HG02678 (cell line): ENCODE data around the gene ZNF678.
"Not testable (repeated sequence)": the region's sequence is repeated elsewhere in the genome, so short reads cannot be mapped to it uniquely, and the experiment has no call there.

Experiments used
- ATAC-seq: cut with Tn5 transposase; IDR thresholded peaks from one replicate; pipeline ENCODE4 v1.9.1; 2021; ENCODE audit warnings: mild to moderate bottlenecking, moderate library complexity; ENCODE audit not compliant: unreplicated experiment

Gene ZNF678

DNA sequence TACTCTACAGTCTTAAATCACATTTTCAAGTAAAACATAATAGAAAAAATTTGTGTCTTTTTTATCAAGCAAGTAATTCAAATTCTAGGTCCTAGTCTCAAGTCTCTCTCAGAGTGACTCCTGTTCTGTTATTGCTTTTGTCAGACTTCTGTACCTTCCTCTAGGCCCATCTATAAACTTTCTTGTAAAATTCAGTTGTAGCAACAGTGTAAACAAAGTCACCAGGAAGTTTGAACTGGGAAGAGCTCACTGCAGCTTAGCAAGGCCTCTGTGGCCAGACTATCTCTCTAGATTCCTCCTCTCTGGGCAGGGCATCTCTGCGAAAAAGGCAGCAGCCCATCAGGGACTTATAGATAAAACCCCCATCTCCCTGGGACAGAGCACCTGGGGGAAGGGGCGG, 13.5 kb upstream of the ZNF678 start:
- ATAC-seq: no peak

DNA sequence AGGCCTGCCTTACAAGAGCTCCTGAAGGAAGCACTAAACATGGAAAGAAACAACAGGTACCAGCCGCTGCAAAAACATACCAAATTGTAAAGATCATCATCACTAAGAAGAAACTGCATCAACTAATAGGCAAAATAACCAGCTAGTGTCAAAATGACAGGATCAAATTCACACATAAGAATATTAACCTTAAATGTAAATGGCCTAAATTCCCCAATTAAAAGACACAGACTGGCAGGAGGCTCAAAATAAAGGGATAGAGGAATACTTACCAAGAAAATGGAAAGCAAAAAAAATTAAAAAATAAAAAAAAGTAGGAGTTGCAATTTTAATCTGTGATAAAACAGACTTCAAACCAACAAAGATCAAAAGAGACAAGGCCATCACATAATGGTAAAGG, 11.5 kb upstream of the ZNF678 start:
- ATAC-seq: not testable (repeated sequence)

DNA sequence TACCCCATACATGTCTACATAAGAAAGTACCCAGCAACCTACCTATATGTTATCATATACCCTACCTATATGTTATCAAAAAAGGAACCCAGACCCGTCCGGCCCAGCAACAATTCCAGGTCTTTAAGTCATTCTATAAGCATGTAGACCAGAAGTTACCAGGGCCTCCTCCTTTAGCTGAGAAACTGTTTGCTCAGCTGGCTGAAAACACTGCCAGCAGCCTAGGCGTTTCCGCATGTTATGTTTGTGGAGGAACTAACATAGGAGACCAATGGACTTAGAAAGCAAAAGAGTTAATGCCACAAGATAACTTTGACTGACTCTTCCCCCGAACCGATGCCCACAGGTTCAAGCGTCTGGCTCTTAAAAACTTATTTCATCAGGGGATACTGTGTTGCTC, 7.1 kb upstream of the ZNF678 start:
- no peak for ATAC-seq

DNA sequence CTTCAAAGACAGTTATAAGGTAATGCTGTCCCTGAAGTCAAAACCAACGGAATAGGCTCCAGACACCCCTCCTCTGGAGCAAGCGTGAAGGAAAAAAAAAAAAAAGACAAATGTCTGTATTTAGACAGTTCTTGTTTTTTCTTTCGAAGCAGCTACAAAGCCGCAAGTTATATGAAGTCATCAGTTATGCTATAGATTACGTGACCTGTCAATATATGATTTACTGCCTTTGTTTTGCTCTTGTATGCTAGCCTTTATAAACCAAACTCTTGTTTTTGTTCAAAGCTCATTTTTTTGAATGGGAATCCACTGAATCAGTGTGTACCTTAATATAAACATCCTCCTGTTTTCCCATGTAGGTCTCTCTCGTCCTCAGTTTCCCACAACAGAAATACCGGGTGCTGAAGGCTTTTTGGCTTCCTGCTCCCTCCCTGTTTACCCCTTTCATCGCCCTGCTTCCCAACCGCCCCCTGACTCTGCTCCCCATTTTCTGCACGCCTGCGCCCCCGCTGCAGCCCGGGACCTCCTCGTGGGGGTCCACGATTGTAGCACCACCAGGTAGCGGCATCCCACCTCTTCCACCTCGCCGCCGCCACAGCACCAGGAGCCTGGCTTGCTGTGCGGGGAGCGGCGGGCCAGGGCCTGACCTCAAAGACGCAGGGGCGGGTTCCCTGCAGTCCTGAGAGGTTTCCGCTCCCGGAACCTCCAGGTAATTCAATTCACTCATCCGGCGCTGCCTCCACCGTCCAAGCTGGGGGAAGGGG, 5.2 kb upstream of the ZNF678 start:
- ATAC-seq: no peak

- ATAC-seq: no peak
These were observed 4.6 kb upstream of the ZNF678 start for GRCh38 chr1:227558732-227559262.

DNA sequence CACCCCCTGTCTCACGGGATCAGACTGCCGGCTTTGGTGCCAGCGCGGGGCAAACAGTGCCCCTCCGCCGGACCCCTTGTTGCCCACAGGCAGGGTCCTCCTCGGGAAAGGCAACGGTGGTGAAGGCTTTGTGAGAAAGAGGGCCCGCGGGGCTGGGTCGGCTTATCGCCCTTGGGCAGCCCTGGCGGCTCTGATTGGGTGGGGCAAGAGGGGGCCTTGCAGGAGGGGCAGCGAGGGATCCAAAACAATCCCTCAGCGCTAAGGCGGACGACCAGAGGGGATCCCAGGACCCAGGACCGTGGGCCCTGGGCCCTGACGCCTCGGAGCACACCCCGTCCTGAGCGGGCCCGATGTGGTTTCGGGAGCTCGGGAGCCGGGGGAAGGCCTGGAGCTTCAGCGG, 3.9 kb upstream of the ZNF678 start:
- ATAC-seq: no peak

- no peak for ATAC-seq
These were observed 3.4 kb upstream of the ZNF678 start for GRCh38 chr1:227559926-227560325.

DNA sequence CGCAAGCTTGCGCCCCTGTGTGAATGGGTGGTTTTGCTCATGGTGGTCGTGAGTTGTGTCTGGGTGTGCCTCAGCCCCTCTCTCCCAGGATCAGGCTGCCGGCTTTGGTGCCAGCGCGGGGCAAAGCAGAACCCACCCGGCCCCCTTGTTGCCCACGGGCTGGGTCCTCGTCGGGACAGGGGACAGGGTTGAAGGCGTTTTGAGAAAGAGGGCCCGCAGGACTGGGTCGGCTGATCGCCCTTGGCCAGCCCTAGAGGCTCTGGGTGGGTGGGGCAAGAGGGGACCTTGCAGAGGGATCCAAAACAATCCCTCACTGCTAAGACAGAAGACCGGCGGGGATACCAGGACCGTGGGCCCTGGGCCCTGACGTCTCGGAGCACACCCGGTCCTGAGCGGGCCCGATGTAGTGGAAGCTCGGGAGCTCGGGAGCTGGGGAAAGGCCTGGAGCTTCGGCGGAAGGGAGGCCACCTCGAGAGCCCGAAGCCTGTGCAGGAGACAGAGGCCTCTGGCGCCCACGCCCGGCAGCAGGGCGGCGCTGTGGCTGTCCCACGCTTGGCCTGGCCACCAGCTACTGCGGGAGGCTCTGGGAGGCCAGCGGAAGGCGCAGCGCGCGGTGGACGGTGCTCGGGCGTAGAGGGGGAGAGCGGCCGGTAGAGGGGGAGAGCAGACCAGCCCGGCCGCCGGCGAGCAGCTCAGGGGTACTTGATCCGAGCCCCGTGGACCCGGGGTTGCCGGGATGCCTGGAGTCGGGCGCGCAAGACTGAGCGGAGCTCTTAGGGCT, 2.8 kb upstream of the ZNF678 start:
- ATAC-seq: no peak

GRCh38 chr1:227561241-227561907, 2.0 kb upstream of the ZNF678 start:
- no peak for ATAC-seq

DNA sequence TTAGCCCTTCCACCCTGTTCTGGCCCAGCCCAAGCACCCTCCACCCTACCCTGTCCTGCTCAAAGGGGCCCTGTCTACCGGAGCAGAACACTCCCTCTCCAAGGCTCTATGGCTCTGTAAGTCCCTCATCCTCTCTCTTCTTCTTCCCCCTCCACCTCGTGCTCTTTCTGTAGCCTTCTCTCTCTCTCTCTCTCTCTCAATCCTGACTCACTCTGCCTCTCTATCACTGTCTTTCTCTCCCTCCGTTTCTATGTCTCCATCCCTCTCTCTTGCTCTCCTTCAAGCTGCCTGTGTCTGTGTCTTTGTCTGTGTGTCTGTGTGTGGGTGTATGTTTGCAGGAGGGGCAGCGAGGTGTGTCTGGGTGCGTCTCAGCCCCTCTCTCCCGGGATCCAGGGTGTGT, 1.3 kb upstream of the ZNF678 start:
- no peak for ATAC-seq

DNA sequence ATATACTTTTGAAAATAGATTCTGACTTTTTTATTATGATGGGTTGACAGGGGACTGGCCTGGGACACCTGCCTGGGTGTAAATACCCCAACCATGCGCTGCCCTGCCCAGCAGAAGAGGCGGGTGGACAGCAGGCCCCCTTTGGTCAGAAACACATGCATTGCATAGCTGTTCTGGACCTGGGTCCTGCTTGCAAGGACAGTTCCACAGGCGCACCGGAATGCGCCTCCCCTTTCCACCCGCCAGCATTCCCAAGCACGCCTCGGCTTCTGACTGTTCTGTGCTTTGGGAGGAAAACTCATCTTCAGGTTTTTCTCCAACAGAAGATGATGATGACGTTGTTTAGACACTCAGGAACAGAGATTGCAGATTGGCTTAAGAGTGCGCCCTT, 428 bp upstream of the ZNF678 start:
- ATAC-seq: no peak

DNA sequence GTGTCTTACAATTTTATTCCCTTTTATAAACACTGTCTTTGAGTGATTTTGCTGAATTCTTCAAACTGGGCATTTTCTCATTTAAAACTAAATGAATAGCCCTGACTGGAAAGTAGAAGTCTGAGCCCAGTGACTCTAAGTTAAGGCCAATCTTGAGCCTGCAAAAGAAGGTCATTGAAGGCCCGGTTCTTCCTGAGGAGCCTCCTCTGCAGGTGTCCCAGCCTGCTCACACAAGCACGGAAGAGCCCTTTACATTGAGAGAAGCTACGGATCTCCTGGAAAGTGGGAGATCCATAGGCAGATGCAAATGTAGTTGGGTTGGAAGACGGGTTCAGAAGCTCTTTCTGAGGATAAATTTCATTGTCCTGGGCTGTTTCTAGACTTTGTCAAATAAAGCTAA, 3.9 kb downstream of the ZNF678 start:
- no peak for ATAC-seq

DNA sequence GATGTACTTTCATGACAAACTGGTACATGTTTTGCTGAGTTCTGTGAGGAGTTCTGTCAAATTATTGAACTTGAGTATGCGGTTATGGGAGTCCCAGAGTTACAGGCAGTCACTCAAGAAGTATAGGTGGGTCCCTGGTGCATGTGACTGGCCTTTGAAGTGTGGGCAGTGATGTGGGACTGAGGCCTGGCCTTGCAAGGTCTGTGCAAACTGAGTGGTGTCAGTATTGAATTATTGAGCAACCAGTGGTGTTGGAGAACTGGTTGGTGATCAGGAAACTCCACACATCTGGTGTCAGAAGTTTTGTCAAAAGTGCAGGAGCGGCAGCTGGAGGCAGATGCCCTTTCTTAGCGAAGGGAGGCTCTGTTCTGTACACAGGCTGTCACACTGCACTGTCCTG, 5.2 kb downstream of the ZNF678 start:
- no peak for ATAC-seq

- no peak for ATAC-seq
These were observed 9.4 kb downstream of the ZNF678 start for GRCh38 chr1:227572752-227573151.

GRCh38 chr1:227574926-227575325, 11.6 kb downstream of the ZNF678 start:
- no peak for ATAC-seq

DNA sequence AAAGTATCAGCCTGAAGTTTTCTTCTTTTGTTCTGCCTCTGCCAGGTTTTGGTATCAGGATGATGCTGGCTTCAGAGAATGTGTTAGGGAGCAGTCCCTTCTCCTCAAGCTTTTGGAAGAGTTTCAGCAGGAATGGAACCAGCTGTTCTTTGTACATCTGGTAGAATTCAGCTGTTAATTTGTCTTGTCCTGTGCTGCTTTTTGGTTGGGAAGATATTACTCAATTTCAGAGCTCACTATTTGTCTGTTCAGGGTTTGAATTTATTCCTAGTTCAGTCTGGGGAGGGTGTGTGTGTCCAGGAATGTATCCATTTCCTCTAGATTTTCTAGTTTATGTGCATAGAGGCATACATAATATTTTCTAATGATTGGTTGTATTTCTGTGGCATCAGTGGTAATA, 12.8 kb downstream of the ZNF678 start:
- ATAC-seq: no peak

GRCh38 chr1:227577500-227577899, 14.1 kb downstream of the ZNF678 start:
- ATAC-seq: no peak

DNA sequence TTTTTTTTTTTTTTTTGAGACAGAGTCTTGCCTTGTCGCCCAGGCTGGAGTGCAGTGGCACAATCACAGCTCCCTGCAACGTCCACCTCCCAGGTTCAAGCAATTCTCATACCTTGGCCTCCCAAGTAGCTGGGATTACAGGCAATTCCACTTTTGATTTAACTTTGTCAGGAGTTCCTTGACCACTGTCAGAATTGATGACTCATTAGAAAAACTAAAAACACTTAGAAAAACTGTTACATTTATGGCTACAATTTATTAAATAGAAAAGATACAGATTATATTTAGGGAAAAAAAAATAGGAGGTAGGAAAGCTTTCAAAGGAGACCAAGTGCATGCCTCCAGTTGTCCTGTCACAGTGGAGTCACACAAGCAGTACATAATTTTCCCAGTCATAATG, 20.0 kb downstream of the ZNF678 start:
- no peak for ATAC-seq

DNA sequence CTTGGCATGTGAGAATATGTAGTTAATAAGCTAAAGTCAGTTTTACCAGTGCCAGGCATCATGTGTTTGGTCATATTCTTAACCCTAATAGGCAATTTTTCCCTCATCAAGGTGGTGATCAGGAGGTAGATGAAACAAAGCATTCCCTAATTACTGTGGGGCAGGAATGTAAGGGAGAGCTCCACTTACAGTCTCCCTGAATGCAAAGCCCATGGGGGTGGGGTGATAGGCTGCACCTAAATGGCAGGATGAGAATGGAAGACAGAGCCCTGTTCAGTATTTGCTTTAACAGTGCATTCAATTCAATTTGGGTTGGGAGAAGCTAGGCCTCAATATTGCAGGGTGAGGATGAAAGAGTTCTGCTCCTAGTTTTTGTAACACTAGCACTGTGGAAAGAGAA, 23.4 kb downstream of the ZNF678 start:
- no peak for ATAC-seq

DNA sequence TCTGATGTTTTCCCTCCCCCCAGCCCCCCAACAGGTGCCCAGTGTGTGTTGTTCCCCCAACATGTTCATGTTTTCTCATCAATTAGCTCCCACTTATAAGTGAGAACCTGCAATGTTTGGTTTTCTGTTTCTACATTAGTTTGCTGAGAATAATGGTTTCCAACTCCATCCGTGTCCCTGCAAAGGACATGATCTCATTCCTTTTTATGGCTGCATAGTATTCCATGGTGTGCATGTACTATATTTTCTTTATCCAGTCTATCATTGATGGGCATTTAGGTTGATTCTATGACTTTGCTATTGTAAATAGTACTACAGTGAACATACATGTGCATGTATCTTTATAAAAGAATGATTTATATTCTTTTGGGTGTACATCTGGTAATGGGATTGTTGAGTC, 24.6 kb downstream of the ZNF678 start:
- ATAC-seq: no peak

- ATAC-seq: not testable (repeated sequence)
These were observed 25.4 kb downstream of the ZNF678 start for GRCh38 chr1:227588769-227589168.

- not testable (repeated sequence) for ATAC-seq
These were observed 26.4 kb downstream of the ZNF678 start for GRCh38 chr1:227589777-227590176.
